ENCODE data around the gene LRP5. TPM values are rescaled to one million over a fixed set of nuclear protein-coding genes. Genes with fewer than 3 reads are reported as not detected.

Gene LRP5
- polyA plus RNA-seq, 3 donors, result 0.23 to 0.29 TPM; not detected in 1

- no peak overlapping the region for H3K27ac ChIP-seq (ENCODE audit: low read depth in 1 of 2, low read length in 2 of 2)
- no peaks in the 10 kb centered on the region for H3K79me2 ChIP-seq (ENCODE audit: insufficient read depth, low read length)
- H3K4me1 ChIP-seq (ENCODE audit: control insufficient read depth in 1 of 2, insufficient read depth in 2 of 2, low read length in 2 of 2), result no peaks in the 10 kb centered on the region
- WGBS (ENCODE audit: insufficient coverage), result 99% methylated on average over 37 of the region's 40 CpGs
- intact Hi-C loops (cut with micrococcal nuclease), result no loop called here
- no peak overlapping the region for H3K4me3 ChIP-seq (replicated peaks in 1 of 3; ENCODE audit: low read depth in 2 of 3, low read length in 3 of 3)
- Mint-ChIP-seq H3K4me1 (no peaks in the 10 kb centered on the region), H3K36me3 (peaks cover 0 to 13% of the 10 kb centered on the region in 2 donors), H3K27me3 (ENCODE audit: low read depth in 3 of 3) (peaks cover 0 to 3% (median 0%) of the 10 kb centered on the region in 3 donors), H3K4me3 (no peak overlapping the region), H3K27ac (peak overlapping the region in 1 of 7 donors; percentile 57), H3K9me3 (peaks cover 16 to 28% (median 20%) of the 10 kb centered on the region in 7 donors)
- no peak for DNase-seq
- no peaks in the 10 kb centered on the region for H4K20me1 ChIP-seq (ENCODE audit: insufficient read depth, low read length)
- TF ChIP-seq, protein P1, sequence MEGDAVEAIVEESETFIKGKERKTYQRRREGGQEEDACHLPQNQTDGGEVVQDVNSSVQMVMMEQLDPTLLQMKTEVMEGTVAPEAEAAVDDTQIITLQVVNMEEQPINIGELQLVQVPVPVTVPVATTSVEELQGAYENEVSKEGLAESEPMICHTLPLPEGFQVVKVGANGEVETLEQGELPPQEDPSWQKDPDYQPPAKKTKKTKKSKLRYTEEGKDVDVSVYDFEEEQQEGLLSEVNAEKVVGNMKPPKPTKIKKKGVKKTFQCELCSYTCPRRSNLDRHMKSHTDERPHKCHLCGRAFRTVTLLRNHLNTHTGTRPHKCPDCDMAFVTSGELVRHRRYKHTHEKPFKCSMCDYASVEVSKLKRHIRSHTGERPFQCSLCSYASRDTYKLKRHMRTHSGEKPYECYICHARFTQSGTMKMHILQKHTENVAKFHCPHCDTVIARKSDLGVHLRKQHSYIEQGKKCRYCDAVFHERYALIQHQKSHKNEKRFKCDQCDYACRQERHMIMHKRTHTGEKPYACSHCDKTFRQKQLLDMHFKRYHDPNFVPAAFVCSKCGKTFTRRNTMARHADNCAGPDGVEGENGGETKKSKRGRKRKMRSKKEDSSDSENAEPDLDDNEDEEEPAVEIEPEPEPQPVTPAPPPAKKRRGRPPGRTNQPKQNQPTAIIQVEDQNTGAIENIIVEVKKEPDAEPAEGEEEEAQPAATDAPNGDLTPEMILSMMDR (IDR thresholded peaks at IDR 0.05), result no peak
- no peak overlapping the region for H3K9ac ChIP-seq (ENCODE audit: insufficient read depth, low read length, poor library complexity, severe bottlenecking)
- H2AFZ ChIP-seq (ENCODE audit: insufficient read depth, low read depth, low read length, poor library complexity, severe bottlenecking), result no peak overlapping the region
- no peak overlapping the region for H3K4me2 ChIP-seq (replicated peaks; ENCODE audit: extremely low read depth, low read length, poor library complexity, severe bottlenecking)
- no peaks in the 10 kb centered on the region for H3K36me3 ChIP-seq (replicated peaks in 1 of 2; ENCODE audit: control insufficient read depth in 1 of 2, insufficient read depth in 2 of 2, low read length in 2 of 2)
- peaks cover 12 to 24% of the 10 kb centered on the region in 2 donors for H3K9me3 ChIP-seq (replicated peaks in 1 of 2; ENCODE audit: control insufficient read depth in 1 of 2, insufficient read depth in 1 of 2, low read length in 2 of 2)
- H3K27me3 ChIP-seq (ENCODE audit: control insufficient read depth in 2 of 2, insufficient read depth in 2 of 2, low read length in 2 of 2), result no peaks in the 10 kb centered on the region
Measured at GRCh38 chr11:68424981-68425865, 112.8 kb downstream of the LRP5 start.

DNA sequence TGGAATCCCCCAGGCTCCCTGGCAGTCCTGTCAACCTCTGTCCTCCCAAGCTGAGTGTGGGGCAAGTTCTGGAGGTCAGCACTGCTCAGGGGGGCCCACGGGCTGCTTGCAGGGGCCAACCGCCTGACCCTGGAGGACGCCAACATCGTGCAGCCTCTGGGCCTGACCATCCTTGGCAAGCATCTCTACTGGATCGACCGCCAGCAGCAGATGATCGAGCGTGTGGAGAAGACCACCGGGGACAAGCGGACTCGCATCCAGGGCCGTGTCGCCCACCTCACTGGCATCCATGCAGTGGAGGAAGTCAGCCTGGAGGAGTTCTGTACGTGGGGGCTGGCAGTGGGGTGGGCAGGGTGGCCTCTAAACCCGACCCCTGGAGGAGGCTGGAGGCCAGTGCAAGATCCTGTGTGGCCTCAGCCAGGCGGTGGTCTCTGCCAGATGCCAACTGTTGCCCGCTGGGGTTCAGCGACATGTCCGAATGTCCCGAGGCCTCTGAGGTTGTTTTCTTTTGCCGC, 113.5 kb downstream of the LRP5 start:
- no peak overlapping the region for H2AFZ ChIP-seq (ENCODE audit: insufficient read depth, low read depth, low read length, poor library complexity, severe bottlenecking)
- H3K27me3 ChIP-seq (ENCODE audit: control insufficient read depth in 2 of 2, insufficient read depth in 2 of 2, low read length in 2 of 2), result no peaks in the 10 kb centered on the region
- no peak overlapping the region for H3K4me3 ChIP-seq (replicated peaks in 1 of 3; ENCODE audit: low read depth in 2 of 3, low read length in 3 of 3)
- H3K9ac ChIP-seq (ENCODE audit: insufficient read depth, low read length, poor library complexity, severe bottlenecking), result no peak overlapping the region
- Mint-ChIP-seq H3K27me3 (ENCODE audit: low read depth in 3 of 3) (peaks cover 0 to 3% (median 0%) of the 10 kb centered on the region in 3 donors), H3K4me3 (no peak overlapping the region), H3K9me3 (peaks cover 19 to 29% (median 22%) of the 10 kb centered on the region in 7 donors), H3K4me1 (no peaks in the 10 kb centered on the region), H3K36me3 (peaks cover 0 to 13% of the 10 kb centered on the region in 2 donors), H3K27ac (peak overlapping the region in 1 of 7 donors; percentile 57)
- peaks cover 12 to 26% of the 10 kb centered on the region in 2 donors for H3K9me3 ChIP-seq (replicated peaks in 1 of 2; ENCODE audit: control insufficient read depth in 1 of 2, insufficient read depth in 1 of 2, low read length in 2 of 2)
- no peaks in the 10 kb centered on the region for H3K79me2 ChIP-seq (ENCODE audit: insufficient read depth, low read length)
- TF ChIP-seq, protein P1 (IDR thresholded peaks at IDR 0.05), result no peak
- no peaks in the 10 kb centered on the region for H3K36me3 ChIP-seq (replicated peaks in 1 of 2; ENCODE audit: control insufficient read depth in 1 of 2, insufficient read depth in 2 of 2, low read length in 2 of 2)
- 93% methylated on average over 19 of the region's 21 CpGs for WGBS (ENCODE audit: insufficient coverage)
- H3K27ac ChIP-seq (ENCODE audit: low read depth in 1 of 2, low read length in 2 of 2), result no peak overlapping the region
- no peaks in the 10 kb centered on the region for H3K4me1 ChIP-seq (ENCODE audit: control insufficient read depth in 1 of 2, insufficient read depth in 2 of 2, low read length in 2 of 2)
- no peaks in the 10 kb centered on the region for H4K20me1 ChIP-seq (ENCODE audit: insufficient read depth, low read length)
- no peak overlapping the region for H3K4me2 ChIP-seq (replicated peaks; ENCODE audit: extremely low read depth, low read length, poor library complexity, severe bottlenecking)
- DNase-seq, result no peak
- intact Hi-C loops (cut with micrococcal nuclease), result no loop called here

Measured in CD14-positive monocyte (primary cell).